Lower leg skin (tissue), 3 donors: ENCODE results near the gene SENP6.

Experiments used
- CTCF ChIP-seq, 3 donors: fragments of 450-650 bp; IDR thresholded peaks; one replicate each; pipeline ENCODE4 v1.5.1; 2016; ENCODE audit warnings: antibody characterized with exemption in 3 of 3, mild to moderate bottlenecking in 3 of 3, moderate library complexity in 2 of 3
- POLR2A ChIP-seq, 2 donors: fragments of 450-650 bp; IDR thresholded peaks; one replicate each; pipeline ENCODE4 v1.6.1; 2016 to 2017; ENCODE audit warnings: antibody characterized with exemption in 2 of 2, mild to moderate bottlenecking in 1 of 2, moderate library complexity in 1 of 2

GRCh38 chr6:75613056-75613501 lies 11.4 kb downstream of the SENP6 start:
- TF ChIP-seq CTCF (IDR thresholded peaks at IDR 0.05), result no peak
- no peak for TF ChIP-seq POLR2A (IDR thresholded peaks at IDR 0.05)
